Measurements from ENCODE around the gene TKTL2.

GRCh38 chr4:163500586-163500985, 27.0 kb upstream of the TKTL2 start:
- no peak for TF ChIP-seq CTCF (IDR thresholded peaks at IDR 0.05)
- TF ChIP-seq EP300 (IDR thresholded peaks at IDR 0.05; ENCODE audit: low read depth): no peak

All from transverse colon (tissue), 3 donors.